H9 (cell line): ENCODE data around the gene EFCC1. TPM values are rescaled to one million over a fixed set of nuclear protein-coding genes. Genes with fewer than 3 reads are reported as not detected.

Experiments used
- DNase-seq: peaks from one replicate; pipeline ENCODE4 v3.0.0-alpha.2; 2017
- H2AFZ ChIP-seq: one replicate; pipeline ENCODE4 v1.6.1; 2013; ENCODE audit warnings: mild to moderate bottlenecking, low read length, control low read depth, moderate library complexity
- H2AK5ac ChIP-seq: 2 replicates; pipeline ENCODE4 v1.6.1; 2013; ENCODE audit warnings: low read length, control low read depth, mixed read lengths; ENCODE audit not compliant: insufficient read length
- H2BK120ac ChIP-seq: one replicate; pipeline ENCODE4 v1.6.1; 2013; ENCODE audit warnings: low read depth, mild to moderate bottlenecking, low read length, control low read depth, inconsistent platforms; ENCODE audit not compliant: poor library complexity, severe bottlenecking
- H2BK12ac ChIP-seq: 2 replicates; pipeline ENCODE4 v1.6.1; 2013; ENCODE audit warnings: low read length, control low read depth, mixed read lengths, low read depth; ENCODE audit not compliant: insufficient read length
- H2BK15ac ChIP-seq: 2 replicates; pipeline ENCODE4 v1.6.1; 2013; ENCODE audit warnings: low read depth, low read length, control low read depth
- H2BK20ac ChIP-seq: one replicate; pipeline ENCODE4 v1.6.1; 2013; ENCODE audit warnings: low read depth, mild to moderate bottlenecking, low read length, control low read depth, inconsistent platforms; ENCODE audit not compliant: poor library complexity, severe bottlenecking
- H2BK5ac ChIP-seq: 2 replicates; pipeline ENCODE4 v1.6.1; 2013; ENCODE audit warnings: low read length, control low read depth, mixed read lengths; ENCODE audit not compliant: insufficient read length
- H3K14ac ChIP-seq: 2 replicates; pipeline ENCODE4 v1.6.1; 2013; ENCODE audit warnings: low read length, control low read depth; ENCODE audit not compliant: insufficient read depth
- H3K18ac ChIP-seq: 2 replicates; pipeline ENCODE4 v1.6.1; 2013; ENCODE audit warnings: low read depth, mild to moderate bottlenecking, mixed read lengths, low read length, control low read depth; ENCODE audit not compliant: insufficient read length
- H3K23ac ChIP-seq: 2 replicates; pipeline ENCODE4 v1.6.1; 2013; ENCODE audit warnings: low read length, control low read depth, mixed read lengths, low read depth; ENCODE audit not compliant: insufficient read length
- H3K23me2 ChIP-seq: 2 replicates; pipeline ENCODE4 v1.6.1; 2013; ENCODE audit warnings: low read depth, mild to moderate bottlenecking, mixed read lengths, low read length, control low read depth; ENCODE audit not compliant: insufficient read length, poor library complexity, severe bottlenecking
- H3K27ac ChIP-seq: 2 replicates; pipeline ENCODE4 v1.5.1; 2013; ENCODE audit warnings: low read length, control low read depth, mixed read lengths, low read depth; ENCODE audit not compliant: insufficient read length
- H3K27me3 ChIP-seq: 2 replicates; pipeline ENCODE4 v1.6.1; 2013; ENCODE audit warnings: low read length, control low read depth, inconsistent platforms; ENCODE audit not compliant: insufficient read depth
- H3K4ac ChIP-seq: 2 replicates; pipeline ENCODE4 v1.6.1; 2013; ENCODE audit warnings: low read depth, mild to moderate bottlenecking, control low read depth, inconsistent platforms, low read length, moderate library complexity
- H3K4me1 ChIP-seq: 2 replicates; pipeline ENCODE4 v1.6.1; 2013; ENCODE audit warnings: low read length, control low read depth, inconsistent platforms; ENCODE audit not compliant: insufficient read depth
- H3K4me2 ChIP-seq: 2 replicates; pipeline ENCODE4 v1.6.1; 2013; ENCODE audit warnings: low read length, control low read depth, mixed read lengths; ENCODE audit not compliant: insufficient read length, insufficient read depth
- H3K56ac ChIP-seq: 2 replicates; pipeline ENCODE4 v1.6.1; 2013; ENCODE audit warnings: low read depth, mild to moderate bottlenecking, mixed read lengths, low read length, control low read depth; ENCODE audit not compliant: insufficient read length
- H3K79me1 ChIP-seq: 2 replicates; pipeline ENCODE4 v1.6.1; 2013; ENCODE audit warnings: low read depth, mild to moderate bottlenecking, moderate library complexity, low read length, control low read depth, inconsistent platforms; ENCODE audit not compliant: insufficient read depth, poor library complexity, severe bottlenecking
- H3K79me2 ChIP-seq: 2 replicates; pipeline ENCODE4 v1.6.1; 2013; ENCODE audit warnings: low read length, control low read depth, inconsistent platforms; ENCODE audit not compliant: insufficient read depth
- H3K9ac ChIP-seq: 2 replicates; pipeline ENCODE4 v1.6.1; 2013; ENCODE audit warnings: low read length, control low read depth, mixed read lengths; ENCODE audit not compliant: insufficient read length; ENCODE audit errors: extremely low read depth
- H3K9me3 ChIP-seq: one replicate; pipeline ENCODE4 v1.6.1; 2013; ENCODE audit warnings: low read depth, low read length, inconsistent platforms; ENCODE audit not compliant: control insufficient read depth
- H3T11ph ChIP-seq: one replicate; pipeline ENCODE4 v1.6.1; 2013; ENCODE audit warnings: mild to moderate bottlenecking, low read length, control low read depth, inconsistent platforms
- H4K20me1 ChIP-seq: one replicate; pipeline ENCODE4 v1.6.1; 2013; ENCODE audit not compliant: control insufficient read depth, insufficient read length, insufficient read depth
- H4K5ac ChIP-seq: 2 replicates; pipeline ENCODE4 v1.6.1; 2013; ENCODE audit warnings: low read depth, mild to moderate bottlenecking, mixed read lengths, low read length, control low read depth; ENCODE audit not compliant: insufficient read length
- H4K8ac ChIP-seq: replicated peaks from 2 replicates; pipeline ENCODE4 v1.6.1; 2013; ENCODE audit warnings: low read length, control low read depth, mixed read lengths, low read depth; ENCODE audit not compliant: insufficient read length
- H4K91ac ChIP-seq: 2 replicates; pipeline ENCODE4 v1.6.1; 2013; ENCODE audit warnings: low read depth, mild to moderate bottlenecking, moderate library complexity, mixed read lengths, low read length, control low read depth; ENCODE audit not compliant: insufficient read length
- H3K27ac Mint-ChIP-seq, 3 experiments: 2 replicates in 2 of 3; 3 replicates in 1 of 3; pipeline ENCODE4 v1.8.0; 2020 to 2021; ENCODE audit warnings: mixed read lengths in 3 of 3, mild to moderate bottlenecking in 1 of 3, moderate library complexity in 1 of 3
- H3K27me3 Mint-ChIP-seq: 2 replicates; pipeline ENCODE4 v1.8.0; 2021; ENCODE audit warnings: low read depth, mild to moderate bottlenecking, moderate library complexity, mixed read lengths
- H3K36me3 Mint-ChIP-seq, 3 experiments: 2 replicates in 2 of 3; 3 replicates in 1 of 3; pipeline ENCODE4 v1.8.0; 2020 to 2021; ENCODE audit warnings: low read depth in 3 of 3, mixed read lengths in 3 of 3; ENCODE audit not compliant: insufficient read depth in 1 of 3
- H3K4me1 Mint-ChIP-seq, 2 experiments: 2 replicates each; pipeline ENCODE4 v1.8.0; 2020; ENCODE audit warnings: mixed read lengths in 2 of 2
- H3K4me3 Mint-ChIP-seq, 2 experiments: 2 replicates in 1 of 2; 3 replicates in 1 of 2; pipeline ENCODE4 v1.8.0; 2020 to 2021; ENCODE audit warnings: mild to moderate bottlenecking in 2 of 2, mixed read lengths in 2 of 2, moderate library complexity in 1 of 2
- H3K9me3 Mint-ChIP-seq, 2 experiments: 2 replicates in 1 of 2; 3 replicates in 1 of 2; pipeline ENCODE4 v1.8.0; 2020; ENCODE audit warnings: mild to moderate bottlenecking in 2 of 2, mixed read lengths in 2 of 2, moderate library complexity in 1 of 2
- CTCF ChIP-seq: fragments of 200-600 bp; sonication (generic); conservative IDR thresholded peaks from 3 replicates; pipeline ENCODE4 v1.8.0; 2021; ENCODE audit warnings: antibody characterized with exemption, mild to moderate bottlenecking
- WGBS: extraction: QIAGEN DNeasy Blood & Tissue Kit; methylation state at CpG from one replicate; pipeline ENCODE4 v1.1.7; 2013; ENCODE audit warnings: missing lambda C conversion rate, low lambda C conversion rate, mixed read lengths; ENCODE audit not compliant: insufficient read length; ENCODE audit errors: extremely low coverage; 5-methylcytosine and 5-hydroxymethylcytosine counted together
- total RNA-seq: library from RNA; stranded (reverse); gene quantifications from 2 replicates; pipeline ENCODE4 v1.2.1, GENCODE V29; 2021

EFCC1 gene
- total RNA-seq, 1 experiment from 2014 or later: 0.09 TPM

GRCh38 chr3:128965280-128965679 lies 35.8 kb upstream of the EFCC1 start:
- H3K27me3 ChIP-seq: no peaks in the 10 kb centered on the region
- no peak overlapping the region for H2BK12ac ChIP-seq
- H2AFZ ChIP-seq: no peak overlapping the region
- H4K8ac ChIP-seq: no peak overlapping the region
- H2BK120ac ChIP-seq: no peak overlapping the region
- H3T11ph ChIP-seq: no peak overlapping the region
- no peak overlapping the region for H3K18ac ChIP-seq
- no peak overlapping the region for H2AK5ac ChIP-seq
- no peak overlapping the region for H4K5ac ChIP-seq
- no peak overlapping the region for H4K91ac ChIP-seq
- no peaks in the 10 kb centered on the region for H4K20me1 ChIP-seq
- H3K9ac ChIP-seq: no peak overlapping the region
- Mint-ChIP-seq H3K27ac (no peak overlapping the region), H3K36me3 (no peaks in the 10 kb centered on the region), H3K4me1 (peaks cover 0 to 9% of the 10 kb centered on the region in 2 experiments; a peak in 2 of 4 replicates), H3K9me3 (peaks cover 0 to 3% of the 10 kb centered on the region in 2 experiments; a peak in 1 of 5 replicates), H3K27me3 (peaks cover 23% of the 10 kb centered on the region), H3K4me3 (no peak overlapping the region)
- H3K23me2 ChIP-seq: no peaks in the 10 kb centered on the region
- no peak overlapping the region for H3K4me2 ChIP-seq
- no peak for DNase-seq
- no peak for TF ChIP-seq CTCF
- no peaks in the 10 kb centered on the region for H3K9me3 ChIP-seq
- no peaks in the 10 kb centered on the region for H3K79me2 ChIP-seq
- no peak overlapping the region for H3K14ac ChIP-seq
- WGBS: no CpG with 5 or more reads among the region's 9 CpGs
- no peak overlapping the region for H3K23ac ChIP-seq
- H3K4me1 ChIP-seq: no peaks in the 10 kb centered on the region
- H3K4ac ChIP-seq: no peak overlapping the region
- no peak overlapping the region for H2BK20ac ChIP-seq
- H3K27ac ChIP-seq: no peak overlapping the region
- no peaks in the 10 kb centered on the region for H3K79me1 ChIP-seq
- H2BK15ac ChIP-seq: no peak overlapping the region
- H3K56ac ChIP-seq: no peak overlapping the region
- H2BK5ac ChIP-seq: no peak overlapping the region
